ENCODE measurements around the gene MAIP1. TPM values are rescaled to one million over a fixed set of nuclear protein-coding genes. Genes with fewer than 3 reads are reported as not detected.

The MAIP1 gene
- total RNA-seq, 1 donor from 2014 or later = 18.0 TPM

DNA sequence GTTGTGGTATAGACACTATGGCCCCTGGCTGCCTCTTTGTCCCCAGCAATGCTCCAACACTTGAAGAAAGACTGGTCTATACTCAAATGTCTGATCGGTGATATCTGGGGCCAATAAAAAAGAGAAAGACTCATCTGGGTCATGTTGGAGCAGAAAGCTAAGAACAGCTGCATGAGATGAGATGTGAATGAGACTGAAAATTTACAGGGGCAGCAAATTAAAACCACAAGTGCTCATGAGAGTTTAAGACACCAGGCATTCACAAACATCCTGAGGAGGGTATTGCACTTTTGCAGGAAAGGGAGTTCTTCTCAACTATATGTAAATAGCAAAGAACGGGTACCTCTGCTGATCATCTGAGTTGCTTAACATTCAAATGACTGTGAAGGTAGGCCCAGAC, 36.3 kb downstream of the MAIP1 start:
- no peak overlapping the region for H3K4me3 Mint-ChIP-seq (ENCODE audit: unreplicated experiment)
- no peaks in the 10 kb centered on the region for H3K36me3 Mint-ChIP-seq (ENCODE audit: low read depth, unreplicated experiment)
- no peaks in the 10 kb centered on the region for H3K9me3 Mint-ChIP-seq (ENCODE audit: unreplicated experiment)
- TF ChIP-seq, protein P1, sequence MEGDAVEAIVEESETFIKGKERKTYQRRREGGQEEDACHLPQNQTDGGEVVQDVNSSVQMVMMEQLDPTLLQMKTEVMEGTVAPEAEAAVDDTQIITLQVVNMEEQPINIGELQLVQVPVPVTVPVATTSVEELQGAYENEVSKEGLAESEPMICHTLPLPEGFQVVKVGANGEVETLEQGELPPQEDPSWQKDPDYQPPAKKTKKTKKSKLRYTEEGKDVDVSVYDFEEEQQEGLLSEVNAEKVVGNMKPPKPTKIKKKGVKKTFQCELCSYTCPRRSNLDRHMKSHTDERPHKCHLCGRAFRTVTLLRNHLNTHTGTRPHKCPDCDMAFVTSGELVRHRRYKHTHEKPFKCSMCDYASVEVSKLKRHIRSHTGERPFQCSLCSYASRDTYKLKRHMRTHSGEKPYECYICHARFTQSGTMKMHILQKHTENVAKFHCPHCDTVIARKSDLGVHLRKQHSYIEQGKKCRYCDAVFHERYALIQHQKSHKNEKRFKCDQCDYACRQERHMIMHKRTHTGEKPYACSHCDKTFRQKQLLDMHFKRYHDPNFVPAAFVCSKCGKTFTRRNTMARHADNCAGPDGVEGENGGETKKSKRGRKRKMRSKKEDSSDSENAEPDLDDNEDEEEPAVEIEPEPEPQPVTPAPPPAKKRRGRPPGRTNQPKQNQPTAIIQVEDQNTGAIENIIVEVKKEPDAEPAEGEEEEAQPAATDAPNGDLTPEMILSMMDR (IDR thresholded peaks at IDR 0.05; ENCODE audit: unreplicated experiment) = no peak
- DNase-seq (ENCODE audit: low spot score) = no peak
- no peak overlapping the region for H3K27ac Mint-ChIP-seq (ENCODE audit: unreplicated experiment)
- no peaks in the 10 kb centered on the region for H3K27me3 Mint-ChIP-seq (ENCODE audit: unreplicated experiment)
- H3K4me1 Mint-ChIP-seq (ENCODE audit: unreplicated experiment) = peaks cover 13% of the 10 kb centered on the region

DNA sequence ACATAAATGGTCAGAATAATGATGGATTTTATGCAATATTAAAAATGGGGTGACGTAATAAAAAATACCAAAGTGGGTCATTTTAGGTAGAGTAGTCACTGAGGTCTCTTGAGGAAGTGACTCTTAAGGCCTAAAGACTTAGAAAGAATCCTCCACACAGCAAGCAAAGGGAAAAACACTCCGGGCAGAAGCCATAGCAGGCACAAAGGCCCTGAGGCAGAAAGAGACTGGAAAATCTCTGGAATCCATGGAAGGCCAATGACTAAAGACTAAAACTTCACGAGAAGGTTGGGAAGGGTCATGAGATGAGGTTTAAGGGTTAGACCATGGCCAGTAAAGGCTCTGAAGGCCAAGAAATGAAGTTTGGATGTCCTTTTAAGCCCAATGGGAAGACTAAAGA, 36.9 kb downstream of the MAIP1 start:
- TF ChIP-seq, protein P1 (IDR thresholded peaks at IDR 0.05; ENCODE audit: unreplicated experiment) = no peak
- no peaks in the 10 kb centered on the region for H3K36me3 Mint-ChIP-seq (ENCODE audit: low read depth, unreplicated experiment)
- H3K4me1 Mint-ChIP-seq (ENCODE audit: unreplicated experiment) = peaks cover 13% of the 10 kb centered on the region
- no peaks in the 10 kb centered on the region for H3K9me3 Mint-ChIP-seq (ENCODE audit: unreplicated experiment)
- no peak overlapping the region for H3K27ac Mint-ChIP-seq (ENCODE audit: unreplicated experiment)
- no peak for DNase-seq (ENCODE audit: low spot score)
- no peak overlapping the region for H3K4me3 Mint-ChIP-seq (ENCODE audit: unreplicated experiment)
- H3K27me3 Mint-ChIP-seq (ENCODE audit: unreplicated experiment) = no peaks in the 10 kb centered on the region

DNA sequence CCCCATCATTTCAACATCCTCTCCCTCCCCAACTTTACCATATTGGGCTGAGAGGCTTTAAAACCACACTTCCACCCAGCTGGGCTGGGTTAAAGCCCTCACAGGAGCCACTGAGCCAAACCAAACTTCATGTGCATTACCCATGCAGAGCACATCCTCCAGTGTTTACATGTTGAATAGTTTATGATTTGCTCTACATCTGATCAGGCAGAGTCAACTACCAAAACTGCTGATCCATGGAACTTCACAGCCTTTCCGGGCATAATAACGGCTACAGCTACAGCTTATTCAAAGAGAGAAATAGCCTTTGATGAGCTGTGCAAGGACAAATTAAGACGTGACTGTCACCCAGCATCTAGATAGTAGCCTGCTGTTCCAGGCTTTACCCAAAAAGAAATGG, 39.0 kb downstream of the MAIP1 start:
- H3K4me1 Mint-ChIP-seq (ENCODE audit: unreplicated experiment) = peaks cover 13% of the 10 kb centered on the region
- no peaks in the 10 kb centered on the region for H3K27me3 Mint-ChIP-seq (ENCODE audit: unreplicated experiment)
- no peak for DNase-seq (ENCODE audit: low spot score)
- no peak overlapping the region for H3K4me3 Mint-ChIP-seq (ENCODE audit: unreplicated experiment)
- no peak overlapping the region for H3K27ac Mint-ChIP-seq (ENCODE audit: unreplicated experiment)
- TF ChIP-seq, protein P1 (IDR thresholded peaks at IDR 0.05; ENCODE audit: unreplicated experiment) = no peak
- H3K36me3 Mint-ChIP-seq (ENCODE audit: low read depth, unreplicated experiment) = no peaks in the 10 kb centered on the region
- H3K9me3 Mint-ChIP-seq (ENCODE audit: unreplicated experiment) = no peaks in the 10 kb centered on the region

DNA sequence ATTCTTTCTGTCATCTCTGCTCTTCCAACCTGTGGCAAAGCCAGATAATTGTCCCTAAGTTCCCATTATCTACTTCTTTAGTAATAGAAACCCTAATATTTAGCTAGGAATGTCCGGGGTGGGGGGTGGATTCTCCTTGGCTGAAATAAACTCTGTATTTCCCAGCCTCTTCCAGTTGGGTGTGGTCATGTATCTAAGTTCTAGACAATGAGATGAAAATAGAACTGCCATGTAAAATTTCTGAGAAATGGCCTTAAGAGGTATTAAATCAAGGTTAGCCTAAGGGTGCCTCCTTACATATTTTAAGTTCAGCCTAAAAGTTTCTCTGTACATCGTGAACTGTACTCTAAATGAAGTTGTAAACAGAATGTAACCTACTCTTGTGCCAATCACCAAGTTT, 39.5 kb downstream of the MAIP1 start:
- TF ChIP-seq, protein P1 (IDR thresholded peaks at IDR 0.05; ENCODE audit: unreplicated experiment) = no peak
- no peaks in the 10 kb centered on the region for H3K36me3 Mint-ChIP-seq (ENCODE audit: low read depth, unreplicated experiment)
- no peak for DNase-seq (ENCODE audit: low spot score)
- H3K9me3 Mint-ChIP-seq (ENCODE audit: unreplicated experiment) = no peaks in the 10 kb centered on the region
- no peak overlapping the region for H3K4me3 Mint-ChIP-seq (ENCODE audit: unreplicated experiment)
- H3K27me3 Mint-ChIP-seq (ENCODE audit: unreplicated experiment) = no peaks in the 10 kb centered on the region
- H3K27ac Mint-ChIP-seq (ENCODE audit: unreplicated experiment) = no peak overlapping the region
- H3K4me1 Mint-ChIP-seq (ENCODE audit: unreplicated experiment) = peaks cover 13% of the 10 kb centered on the region

DNA sequence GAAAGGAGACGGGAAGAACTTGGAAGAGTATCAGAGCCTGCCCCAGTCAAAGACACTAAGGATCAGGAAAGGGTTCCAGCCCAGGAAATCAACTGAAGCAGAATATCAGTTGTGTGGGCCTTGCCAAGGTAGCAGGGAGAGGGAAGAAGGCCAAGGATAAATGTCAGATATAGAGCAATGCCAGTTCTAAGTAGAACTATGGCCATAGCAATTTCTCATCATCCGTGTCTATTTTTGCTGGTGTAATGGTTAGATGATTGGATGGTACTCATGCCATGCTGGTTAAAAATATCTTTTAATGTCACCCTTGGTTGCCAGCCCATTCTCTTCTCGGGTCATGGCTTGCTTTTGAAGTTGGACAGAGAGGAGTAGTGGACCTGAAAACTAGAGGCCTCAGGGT, 41.9 kb downstream of the MAIP1 start:
- TF ChIP-seq, protein P1 (IDR thresholded peaks at IDR 0.05; ENCODE audit: unreplicated experiment) = no peak
- no peaks in the 10 kb centered on the region for H3K36me3 Mint-ChIP-seq (ENCODE audit: low read depth, unreplicated experiment)
- H3K9me3 Mint-ChIP-seq (ENCODE audit: unreplicated experiment) = no peaks in the 10 kb centered on the region
- H3K4me3 Mint-ChIP-seq (ENCODE audit: unreplicated experiment) = no peak overlapping the region
- no peaks in the 10 kb centered on the region for H3K27me3 Mint-ChIP-seq (ENCODE audit: unreplicated experiment)
- no peak overlapping the region for H3K27ac Mint-ChIP-seq (ENCODE audit: unreplicated experiment)
- no peak for DNase-seq (ENCODE audit: low spot score)
- peaks cover 13% of the 10 kb centered on the region for H3K4me1 Mint-ChIP-seq (ENCODE audit: unreplicated experiment)
